Measurements from ENCODE around the gene NUP98.
"Not testable (repeated sequence)": the region's sequence is repeated elsewhere in the genome, so short reads cannot be mapped to it uniquely, and the experiment has no call there.

The NUP98 gene

GRCh38 chr11:3644817-3645235 lies 152.5 kb downstream of the NUP98 start, which contains the start of gene ART1:
TSS of gene ART1 (plus strand) at chr11:3645128. CDS start at chr11:3659214, 14,086 bp downstream.
- Histone ChIP-seq H2AFZ (ENCODE audit: low read depth, low read length) (no peak within 1 kb of the TSS), H3K27ac (ENCODE audit: low read length) (no peak within 1 kb of the TSS), H3K36me3 (ENCODE audit: insufficient read depth, low read length) (no peaks in the 10 kb centered on the region), H3K27me3 (ENCODE audit: insufficient read depth, low read length, poor library complexity) (no peaks in the 10 kb centered on the region), H3K9ac (ENCODE audit: low read depth, low read length) (no peak within 1 kb of the TSS), H3K4me2 (ENCODE audit: insufficient read depth, low read length) (no peak within 1 kb of the TSS), H3K4me3 (ENCODE audit: low read depth in 1 of 2, low read length in 2 of 2) (no peak within 1 kb of the TSS), H3K4me1 (ENCODE audit: insufficient read depth, low read length) (no peaks in the 10 kb centered on the region), H4K20me1 (ENCODE audit: insufficient read depth, low read length) (no peaks in the 10 kb centered on the region), H3K79me2 (ENCODE audit: insufficient read depth, low read length) (no peaks in the 10 kb centered on the region), H3K9me3 (ENCODE audit: insufficient read depth, low read length, severe bottlenecking) (no peaks in the 10 kb centered on the region)
- TF ChIP-seq EZH2 (IDR thresholded peaks at IDR 0.05; ENCODE audit: borderline replicate concordance, low read depth, low read length, severe bottlenecking) = no peak
- TF ChIP-seq, protein P1, sequence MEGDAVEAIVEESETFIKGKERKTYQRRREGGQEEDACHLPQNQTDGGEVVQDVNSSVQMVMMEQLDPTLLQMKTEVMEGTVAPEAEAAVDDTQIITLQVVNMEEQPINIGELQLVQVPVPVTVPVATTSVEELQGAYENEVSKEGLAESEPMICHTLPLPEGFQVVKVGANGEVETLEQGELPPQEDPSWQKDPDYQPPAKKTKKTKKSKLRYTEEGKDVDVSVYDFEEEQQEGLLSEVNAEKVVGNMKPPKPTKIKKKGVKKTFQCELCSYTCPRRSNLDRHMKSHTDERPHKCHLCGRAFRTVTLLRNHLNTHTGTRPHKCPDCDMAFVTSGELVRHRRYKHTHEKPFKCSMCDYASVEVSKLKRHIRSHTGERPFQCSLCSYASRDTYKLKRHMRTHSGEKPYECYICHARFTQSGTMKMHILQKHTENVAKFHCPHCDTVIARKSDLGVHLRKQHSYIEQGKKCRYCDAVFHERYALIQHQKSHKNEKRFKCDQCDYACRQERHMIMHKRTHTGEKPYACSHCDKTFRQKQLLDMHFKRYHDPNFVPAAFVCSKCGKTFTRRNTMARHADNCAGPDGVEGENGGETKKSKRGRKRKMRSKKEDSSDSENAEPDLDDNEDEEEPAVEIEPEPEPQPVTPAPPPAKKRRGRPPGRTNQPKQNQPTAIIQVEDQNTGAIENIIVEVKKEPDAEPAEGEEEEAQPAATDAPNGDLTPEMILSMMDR (IDR thresholded peaks at IDR 0.05; ENCODE audit: borderline replicate concordance, extremely low read depth, low read length, poor library complexity, severe bottlenecking) = no peak
- DNase-seq = no peak
- ATAC-seq (ENCODE audit: insufficient read depth, low read depth) = no peak

DNA sequence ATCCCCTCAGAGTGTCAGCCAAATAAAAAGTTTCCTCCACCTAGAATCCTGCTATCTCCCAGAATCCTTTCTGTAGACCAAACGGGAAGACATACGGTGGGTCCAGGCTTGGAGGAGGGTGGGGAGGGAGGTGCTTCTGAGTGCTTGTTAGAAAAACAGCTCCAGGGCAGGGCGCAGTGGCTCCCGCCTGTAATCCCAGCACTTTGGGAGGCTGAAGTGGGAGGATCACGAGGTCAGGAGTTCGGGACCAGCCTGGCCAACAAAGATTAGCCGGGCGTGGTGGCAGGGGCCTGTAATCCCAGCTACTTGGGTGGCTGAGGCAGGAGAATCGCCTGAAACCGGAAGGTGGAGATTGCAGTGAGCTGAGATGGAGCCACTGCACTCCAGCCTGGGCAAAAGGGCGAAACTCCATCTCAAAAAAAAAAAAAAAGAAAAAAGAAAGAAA lies 154.2 kb downstream of the NUP98 start:
- not testable (repeated sequence) for H4K20me1 ChIP-seq (ENCODE audit: insufficient read depth, low read length); H2AFZ ChIP-seq (ENCODE audit: low read depth, low read length); H3K79me2 ChIP-seq (ENCODE audit: insufficient read depth, low read length); ATAC-seq (ENCODE audit: insufficient read depth, low read depth); DNase-seq; H3K36me3 ChIP-seq (ENCODE audit: insufficient read depth, low read length); H3K4me1 ChIP-seq (ENCODE audit: insufficient read depth, low read length); H3K27ac ChIP-seq (ENCODE audit: low read length); H3K9ac ChIP-seq (ENCODE audit: low read depth, low read length); H3K27me3 ChIP-seq (ENCODE audit: insufficient read depth, low read length, poor library complexity); H3K4me2 ChIP-seq (ENCODE audit: insufficient read depth, low read length); H3K9me3 ChIP-seq (ENCODE audit: insufficient read depth, low read length, severe bottlenecking); H3K4me3 ChIP-seq (ENCODE audit: low read depth in 1 of 2, low read length in 2 of 2)

DNA sequence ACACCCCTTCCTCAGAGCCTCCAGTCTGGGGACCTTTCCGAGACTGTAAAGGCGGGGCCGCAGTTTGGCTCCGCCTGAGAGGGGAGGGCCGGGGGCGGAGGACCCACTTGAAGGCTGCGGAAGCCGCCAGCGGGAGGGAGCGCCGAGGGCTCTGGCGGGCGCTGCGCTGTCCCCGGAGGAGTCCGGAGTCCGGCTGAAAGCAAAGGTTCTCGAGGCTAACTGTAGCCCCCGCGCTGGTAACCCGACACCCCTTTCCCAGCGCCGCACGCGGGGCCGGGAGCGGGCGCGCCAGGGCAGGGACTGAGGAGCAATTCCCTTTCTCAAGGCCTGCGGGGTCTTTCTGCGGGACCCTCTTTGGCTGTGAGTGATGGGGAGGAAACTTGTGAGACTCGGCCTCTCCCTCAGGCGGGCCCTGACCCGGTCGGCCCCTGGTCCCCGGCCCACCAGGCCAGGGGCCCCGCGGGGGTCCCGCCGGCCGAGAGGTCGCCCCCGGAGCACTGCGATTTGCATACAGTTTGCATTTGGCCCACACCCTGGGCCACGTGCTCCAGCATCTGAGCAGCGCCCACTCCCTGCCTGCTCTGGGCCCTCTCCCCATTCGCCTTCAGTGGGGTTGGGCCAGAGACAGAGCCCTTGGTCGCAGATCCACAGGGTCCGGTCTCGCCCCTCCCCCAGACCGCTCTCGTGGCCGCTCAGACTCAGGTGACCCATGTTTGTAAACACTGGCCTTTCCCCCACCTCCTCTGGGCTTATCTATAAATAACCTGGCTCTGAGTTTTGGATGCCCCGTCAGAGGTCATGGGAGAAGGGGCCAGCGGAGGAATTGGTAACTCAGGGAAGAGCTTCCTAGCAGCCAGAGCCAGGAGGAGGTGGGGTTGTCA lies 155.0 kb downstream of the NUP98 start:
- H3K4me1 ChIP-seq (ENCODE audit: insufficient read depth, low read length) = no peaks in the 10 kb centered on the region
- TF ChIP-seq, protein P1 (IDR thresholded peaks at IDR 0.05; ENCODE audit: borderline replicate concordance, extremely low read depth, low read length, poor library complexity, severe bottlenecking) = no peak
- TF ChIP-seq EZH2 (IDR thresholded peaks at IDR 0.05; ENCODE audit: borderline replicate concordance, low read depth, low read length, severe bottlenecking) = no peak
- no peak overlapping the region for H3K9ac ChIP-seq (ENCODE audit: low read depth, low read length)
- H3K27me3 ChIP-seq (ENCODE audit: insufficient read depth, low read length, poor library complexity) = no peaks in the 10 kb centered on the region
- DNase-seq (no peak), ATAC-seq (ENCODE audit: insufficient read depth, low read depth) (no peak)
- H3K27ac ChIP-seq (ENCODE audit: low read length) = no peak overlapping the region
- no peak overlapping the region for H3K4me2 ChIP-seq (ENCODE audit: insufficient read depth, low read length)
- H3K79me2 ChIP-seq (ENCODE audit: insufficient read depth, low read length) = no peaks in the 10 kb centered on the region
- H2AFZ ChIP-seq (ENCODE audit: low read depth, low read length) = no peak overlapping the region
- no peaks in the 10 kb centered on the region for H3K9me3 ChIP-seq (ENCODE audit: insufficient read depth, low read length, severe bottlenecking)
- H3K36me3 ChIP-seq (ENCODE audit: insufficient read depth, low read length) = no peaks in the 10 kb centered on the region
- H3K4me3 ChIP-seq (ENCODE audit: low read depth in 1 of 2, low read length in 2 of 2) = no peak overlapping the region
- H4K20me1 ChIP-seq (ENCODE audit: insufficient read depth, low read length) = no peaks in the 10 kb centered on the region

GRCh38 chr11:3641701-3642070 lies 155.7 kb downstream of the NUP98 start, which contains the start of gene ART5:
TSS of gene ART5 (minus strand) at chr11:3641992. CDS start at chr11:3641862, 130 bp downstream.
- H3K79me2 ChIP-seq (ENCODE audit: insufficient read depth, low read length) = no peaks in the 10 kb centered on the region
- ATAC-seq (ENCODE audit: insufficient read depth, low read depth) (no peak), DNase-seq (no peak)
- H3K9ac ChIP-seq (ENCODE audit: low read depth, low read length) = no peak within 1 kb of the TSS
- H3K27ac ChIP-seq (ENCODE audit: low read length) = no peak within 1 kb of the TSS
- no peaks in the 10 kb centered on the region for H3K27me3 ChIP-seq (ENCODE audit: insufficient read depth, low read length, poor library complexity)
- no peaks in the 10 kb centered on the region for H3K36me3 ChIP-seq (ENCODE audit: insufficient read depth, low read length)
- no peak within 1 kb of the TSS for H2AFZ ChIP-seq (ENCODE audit: low read depth, low read length)
- H4K20me1 ChIP-seq (ENCODE audit: insufficient read depth, low read length) = no peaks in the 10 kb centered on the region
- no peaks in the 10 kb centered on the region for H3K4me1 ChIP-seq (ENCODE audit: insufficient read depth, low read length)
- no peaks in the 10 kb centered on the region for H3K9me3 ChIP-seq (ENCODE audit: insufficient read depth, low read length, severe bottlenecking)
- TF ChIP-seq, protein P1 (IDR thresholded peaks at IDR 0.05; ENCODE audit: borderline replicate concordance, extremely low read depth, low read length, poor library complexity, severe bottlenecking) = no peak
- TF ChIP-seq EZH2 (IDR thresholded peaks at IDR 0.05; ENCODE audit: borderline replicate concordance, low read depth, low read length, severe bottlenecking) = no peak
- no peak within 1 kb of the TSS for H3K4me2 ChIP-seq (ENCODE audit: insufficient read depth, low read length)
- no peak within 1 kb of the TSS for H3K4me3 ChIP-seq (ENCODE audit: low read depth in 1 of 2, low read length in 2 of 2)

Measured in DND-41 (cell line).